GM23338 (cell line): Measurements from ENCODE around the gene TCEAL8. TPM values are rescaled to one million over a fixed set of nuclear protein-coding genes. Genes with fewer than 3 reads are reported as not detected.

Experiments used
- ATAC-seq: fragments of 200-7000 bp; cut with Tn5 transposase; 3 replicates; pipeline ENCODE4 v1.9.1; 2020
- DNase-seq: peaks from one replicate; pipeline ENCODE4 v3.0.0-alpha.2; 2015; ENCODE audit warnings: low spot score
- H2AFZ ChIP-seq: fragments of 200-600 bp; sonication (generic); 2 replicates; pipeline ENCODE4 v1.8.0; 2016; ENCODE audit warnings: antibody characterized with exemption, mild to moderate bottlenecking, moderate library complexity
- H3F3A ChIP-seq: fragments of 200-600 bp; sonication (generic); replicated peaks from 2 replicates; pipeline ENCODE4 v1.8.0; 2017; ENCODE audit warnings: antibody characterized with exemption, mixed run types, low read depth
- H3K27ac ChIP-seq: fragments of 200-600 bp; sonication (generic); 2 replicates; pipeline ENCODE4 v1.6.1; 2016; ENCODE audit warnings: low read depth
- H3K27me3 ChIP-seq: fragments of 200-600 bp; sonication (generic); 2 replicates; pipeline ENCODE4 v1.8.0; 2016; ENCODE audit warnings: mild to moderate bottlenecking, mixed run types, moderate library complexity; ENCODE audit not compliant: insufficient read depth
- H3K36me3 ChIP-seq: fragments of 200-600 bp; sonication (generic); 2 replicates; pipeline ENCODE4 v1.8.0; 2016; ENCODE audit warnings: mild to moderate bottlenecking; ENCODE audit not compliant: insufficient read depth
- H3K4me1 ChIP-seq: fragments of 200-600 bp; sonication (generic); 2 replicates; pipeline ENCODE4 v1.8.0; 2016; ENCODE audit warnings: mild to moderate bottlenecking, moderate library complexity; ENCODE audit not compliant: insufficient read depth
- H3K4me2 ChIP-seq: fragments of 200-600 bp; sonication (generic); 2 replicates; pipeline ENCODE4 v1.7.1; 2017; ENCODE audit warnings: mixed run types
- H3K4me3 ChIP-seq: fragments of 200-600 bp; sonication (generic); 2 replicates; pipeline ENCODE4 v1.6.1; 2016; ENCODE audit warnings: mixed run types
- H3K79me2 ChIP-seq: fragments of 200-600 bp; sonication (generic); replicated peaks from 2 replicates; pipeline ENCODE4 v1.8.0; 2017; ENCODE audit warnings: mild to moderate bottlenecking; ENCODE audit not compliant: insufficient read depth
- H3K9me2 ChIP-seq: fragments of 200-600 bp; sonication (generic); 2 replicates; pipeline ENCODE4 v1.8.0; 2017; ENCODE audit not compliant: insufficient read depth
- H4K20me1 ChIP-seq: fragments of 200-600 bp; sonication (generic); replicated peaks from 2 replicates; pipeline ENCODE4 v1.8.0; 2017; ENCODE audit warnings: mild to moderate bottlenecking; ENCODE audit not compliant: insufficient read depth
- H3K27ac Mint-ChIP-seq: 2 replicates; pipeline ENCODE4 v1.8.0; 2020; ENCODE audit warnings: inconsistent platforms, mild to moderate bottlenecking, moderate library complexity, mixed read lengths
- H3K27me3 Mint-ChIP-seq: 3 replicates; pipeline ENCODE4 v1.8.0; 2022; ENCODE audit warnings: low read depth, mild to moderate bottlenecking, moderate library complexity, mixed read lengths, inconsistent platforms; ENCODE audit not compliant: insufficient read depth, poor library complexity
- H3K36me3 Mint-ChIP-seq: 3 replicates; pipeline ENCODE4 v1.8.0; 2021; ENCODE audit warnings: low read depth, mild to moderate bottlenecking, inconsistent platforms, moderate library complexity, mixed read lengths
- H3K4me1 Mint-ChIP-seq: 3 replicates; pipeline ENCODE4 v1.8.0; 2020; ENCODE audit warnings: mild to moderate bottlenecking, inconsistent platforms, mixed read lengths
- H3K4me3 Mint-ChIP-seq: 3 replicates; pipeline ENCODE4 v1.8.0; 2021; ENCODE audit warnings: moderate library complexity, mild to moderate bottlenecking, inconsistent platforms, mixed read lengths
- H3K9me3 Mint-ChIP-seq: 3 replicates; pipeline ENCODE4 v1.8.0; 2020; ENCODE audit warnings: moderate library complexity, mild to moderate bottlenecking, inconsistent platforms, mixed read lengths
- CREB1 ChIP-seq: fragments of 250-450 bp; sonication (Bioruptor Pico); IDR thresholded peaks from 2 replicates; pipeline ENCODE4 v1.5.0; 2020; ENCODE audit warnings: low read depth, mild to moderate bottlenecking, moderate library complexity
- EZH2 ChIP-seq: fragments of 200-600 bp; sonication (generic); IDR thresholded peaks from one replicate; pipeline ENCODE4 v1.8.0; 2017; ENCODE audit warnings: antibody characterized with exemption, mild to moderate bottlenecking, low read depth; ENCODE audit not compliant: unreplicated experiment
- EZH2phosphoT487 ChIP-seq: fragments of 200-600 bp; sonication (generic); IDR thresholded peaks from one replicate; pipeline ENCODE4 v1.8.1; 2018; ENCODE audit warnings: antibody characterized with exemption; ENCODE audit not compliant: unreplicated experiment
- JUNB ChIP-seq: IDR thresholded peaks from one replicate; pipeline ENCODE4 v1.6.1; 2016; ENCODE audit warnings: antibody characterized with exemption; ENCODE audit not compliant: unreplicated experiment
- NANOG ChIP-seq: IDR thresholded peaks from 2 replicates; pipeline ENCODE4 v1.6.1; 2016; ENCODE audit warnings: antibody characterized with exemption, borderline replicate concordance
- ZNF331 ChIP-seq: fragments of 250-450 bp; sonication (Bioruptor Pico); IDR thresholded peaks from 2 replicates; pipeline ENCODE4 v1.5.0; 2020; ENCODE audit warnings: low read depth, mild to moderate bottlenecking, moderate library complexity
- polyA plus RNA-seq: library from polyadenylated mRNA; unstranded; fragments of >200 nt; fragmentation: Nextera tagmentation; extraction: Ambion mirVana; gene quantifications from 2 replicates; pipeline ENCODE4 v1.2.1, GENCODE V29; 2016
- total RNA-seq: library from RNA; depleted of rRNA; stranded (reverse); fragments of >200 nt; shearing (Covaris generic); gene quantifications from 2 replicates; pipeline ENCODE4 v1.2.3, GENCODE V29; 2014
- TF ChIP-seq, protein P1 (sequence below): IDR thresholded peaks from one replicate; pipeline ENCODE4 v1.6.1; 2018; ENCODE audit warnings: antibody characterized with exemption; ENCODE audit not compliant: unreplicated experiment
- TF ChIP-seq, protein P2 (sequence below), 2 experiments: fragments of 200-600 bp in 1 of 2; sonication (generic) in 1 of 2; conservative IDR thresholded peaks; 2 replicates each; pipeline versions ENCODE4 v1.5.1 to v1.6.1; 2016 to 2017; ENCODE audit warnings: antibody characterized with exemption in 2 of 2, low read depth in 2 of 2, mild to moderate bottlenecking in 2 of 2, moderate library complexity in 1 of 2

Gene TCEAL8
- total and polyA plus RNA-seq, 2 experiments from 2014 or later, result 105 to 168 TPM

GRCh38 chrX:103250977-103251376 is 4.0 kb downstream of the TCEAL8 start (continued):
- TF ChIP-seq ZNF331 (CRISPR knock-in tag) (no peak), CREB1 (no peak), JUNB (no peak), EZH2phosphoT487 (no peak), EZH2 (no peak)

DNA sequence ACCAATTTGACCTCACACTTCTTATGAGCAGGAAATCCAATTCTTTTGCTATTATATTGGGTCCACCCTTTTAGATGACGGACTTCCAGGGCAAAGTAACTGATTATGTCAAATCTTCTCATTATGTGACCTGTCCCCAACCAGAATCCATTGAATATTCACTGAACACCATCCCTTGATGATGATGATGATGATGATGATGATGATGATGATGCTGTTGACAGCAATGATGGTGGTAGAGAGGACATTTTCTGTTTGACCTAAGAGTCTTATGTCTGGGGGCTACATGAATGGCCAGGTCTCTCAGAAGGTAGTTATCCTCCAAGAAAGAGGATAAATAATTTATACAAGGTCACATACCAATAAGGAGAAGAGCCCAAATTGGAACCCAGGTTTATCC is 5.2 kb downstream of the TCEAL8 start:
- TF ChIP-seq, protein P1, sequence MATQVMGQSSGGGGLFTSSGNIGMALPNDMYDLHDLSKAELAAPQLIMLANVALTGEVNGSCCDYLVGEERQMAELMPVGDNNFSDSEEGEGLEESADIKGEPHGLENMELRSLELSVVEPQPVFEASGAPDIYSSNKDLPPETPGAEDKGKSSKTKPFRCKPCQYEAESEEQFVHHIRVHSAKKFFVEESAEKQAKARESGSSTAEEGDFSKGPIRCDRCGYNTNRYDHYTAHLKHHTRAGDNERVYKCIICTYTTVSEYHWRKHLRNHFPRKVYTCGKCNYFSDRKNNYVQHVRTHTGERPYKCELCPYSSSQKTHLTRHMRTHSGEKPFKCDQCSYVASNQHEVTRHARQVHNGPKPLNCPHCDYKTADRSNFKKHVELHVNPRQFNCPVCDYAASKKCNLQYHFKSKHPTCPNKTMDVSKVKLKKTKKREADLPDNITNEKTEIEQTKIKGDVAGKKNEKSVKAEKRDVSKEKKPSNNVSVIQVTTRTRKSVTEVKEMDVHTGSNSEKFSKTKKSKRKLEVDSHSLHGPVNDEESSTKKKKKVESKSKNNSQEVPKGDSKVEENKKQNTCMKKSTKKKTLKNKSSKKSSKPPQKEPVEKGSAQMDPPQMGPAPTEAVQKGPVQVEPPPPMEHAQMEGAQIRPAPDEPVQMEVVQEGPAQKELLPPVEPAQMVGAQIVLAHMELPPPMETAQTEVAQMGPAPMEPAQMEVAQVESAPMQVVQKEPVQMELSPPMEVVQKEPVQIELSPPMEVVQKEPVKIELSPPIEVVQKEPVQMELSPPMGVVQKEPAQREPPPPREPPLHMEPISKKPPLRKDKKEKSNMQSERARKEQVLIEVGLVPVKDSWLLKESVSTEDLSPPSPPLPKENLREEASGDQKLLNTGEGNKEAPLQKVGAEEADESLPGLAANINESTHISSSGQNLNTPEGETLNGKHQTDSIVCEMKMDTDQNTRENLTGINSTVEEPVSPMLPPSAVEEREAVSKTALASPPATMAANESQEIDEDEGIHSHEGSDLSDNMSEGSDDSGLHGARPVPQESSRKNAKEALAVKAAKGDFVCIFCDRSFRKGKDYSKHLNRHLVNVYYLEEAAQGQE, result no peak
- TF ChIP-seq ZNF331 (CRISPR knock-in tag), result no peak
- Mint-ChIP-seq H3K27ac (no peak overlapping the region), H3K36me3 (peaks cover 27% of the 10 kb centered on the region), H3K27me3 (peaks cover 5% of the 10 kb centered on the region), H3K4me3 (no peak overlapping the region), H3K4me1 (peaks cover 21% of the 10 kb centered on the region; the same call in 2 of the 3 replicates), H3K9me3 (no peaks in the 10 kb centered on the region)
- Histone ChIP-seq H3K4me2 (no peak overlapping the region), H3K36me3 (peaks cover 6% of the 10 kb centered on the region; the same call in 1 of the 2 replicates), H3K27ac (no peak overlapping the region), H3K4me1 (peaks cover 11% of the 10 kb centered on the region), H3K79me2 (peaks cover 12% of the 10 kb centered on the region), H3K9me2 (no peaks in the 10 kb centered on the region), H3F3A (no peaks in the 10 kb centered on the region), H3K4me3 (no peak overlapping the region), H4K20me1 (no peaks in the 10 kb centered on the region), H3K27me3 (no peaks in the 10 kb centered on the region), H2AFZ (no peak overlapping the region)
- ATAC-seq, result no peak
- DNase-seq, result no peak

- peaks cover 3% of the 10 kb centered on the region for H3K27me3 Mint-ChIP-seq
- H3K4me3 Mint-ChIP-seq, result no peak overlapping the region
- peaks cover 22% of the 10 kb centered on the region; the same call in 2 of the 3 replicates for H3K4me1 Mint-ChIP-seq
- H3K27ac Mint-ChIP-seq, result no peak overlapping the region
- DNase-seq (peak; percentile 10), ATAC-seq (no peak)
- Histone ChIP-seq H2AFZ (no peak overlapping the region), H3K9me2 (no peaks in the 10 kb centered on the region), H3F3A (no peaks in the 10 kb centered on the region), H3K27ac (no peak overlapping the region), H3K36me3 (peaks cover 6% of the 10 kb centered on the region; the same call in 1 of the 2 replicates), H3K4me1 (peaks cover 9% of the 10 kb centered on the region), H3K27me3 (no peaks in the 10 kb centered on the region), H3K79me2 (peaks cover 8% of the 10 kb centered on the region), H4K20me1 (no peaks in the 10 kb centered on the region), H3K4me3 (no peak overlapping the region), H3K4me2 (no peak overlapping the region)
- H3K36me3 Mint-ChIP-seq, result peaks cover 19% of the 10 kb centered on the region
- H3K9me3 Mint-ChIP-seq, result no peaks in the 10 kb centered on the region
- TF ChIP-seq, protein P2, sequence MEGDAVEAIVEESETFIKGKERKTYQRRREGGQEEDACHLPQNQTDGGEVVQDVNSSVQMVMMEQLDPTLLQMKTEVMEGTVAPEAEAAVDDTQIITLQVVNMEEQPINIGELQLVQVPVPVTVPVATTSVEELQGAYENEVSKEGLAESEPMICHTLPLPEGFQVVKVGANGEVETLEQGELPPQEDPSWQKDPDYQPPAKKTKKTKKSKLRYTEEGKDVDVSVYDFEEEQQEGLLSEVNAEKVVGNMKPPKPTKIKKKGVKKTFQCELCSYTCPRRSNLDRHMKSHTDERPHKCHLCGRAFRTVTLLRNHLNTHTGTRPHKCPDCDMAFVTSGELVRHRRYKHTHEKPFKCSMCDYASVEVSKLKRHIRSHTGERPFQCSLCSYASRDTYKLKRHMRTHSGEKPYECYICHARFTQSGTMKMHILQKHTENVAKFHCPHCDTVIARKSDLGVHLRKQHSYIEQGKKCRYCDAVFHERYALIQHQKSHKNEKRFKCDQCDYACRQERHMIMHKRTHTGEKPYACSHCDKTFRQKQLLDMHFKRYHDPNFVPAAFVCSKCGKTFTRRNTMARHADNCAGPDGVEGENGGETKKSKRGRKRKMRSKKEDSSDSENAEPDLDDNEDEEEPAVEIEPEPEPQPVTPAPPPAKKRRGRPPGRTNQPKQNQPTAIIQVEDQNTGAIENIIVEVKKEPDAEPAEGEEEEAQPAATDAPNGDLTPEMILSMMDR (conservative IDR thresholded peaks at IDR 0.05; ENCODE audit: low read depth in 2 of 2), result peak; percentile 34 to 38; a peak in 2 of 4 replicates
- TF ChIP-seq NANOG, result no peak
These were observed 6.4 kb downstream of the TCEAL8 start for GRCh38 chrX:103248553-103248952.
